H1 (cell line): Measurements from ENCODE around the gene ALG6. TPM values are rescaled to one million over a fixed set of nuclear protein-coding genes. Genes with fewer than 3 reads are reported as not detected.

Source experiments
- CTCF ChIA-PET: fragments of 300-600 bp; sonication (Branson Sonifier 250); formaldehyde crosslinking; loops from one replicate; lab custom pipeline; 2021; ENCODE audit not compliant: partially characterized antibody; lab: Charles Lee
- POLR2A ChIA-PET: fragments of 300-600 bp; sonication (Branson Sonifier 250); formaldehyde crosslinking; loops from one replicate; lab custom pipeline; 2021; ENCODE audit warnings: inconsistent platforms; ENCODE audit not compliant: partially characterized antibody; lab: Charles Lee
- DNase-seq, 2 experiments: peaks; one replicate each; pipeline versions ENCODE4 v3.0.0 to v3.0.0-alpha.2; 2010 to 2022; ENCODE audit warnings: low spot score in 2 of 2, low read depth in 1 of 2, mixed read lengths in 1 of 2
- FAIRE-seq: peaks from 2 replicates; lab custom pipeline; 2011; peaks lifted over from hg19 to GRCh38; lab: Jason Lieb, UNC
- H2AFZ ChIP-seq: 2 replicates; pipeline ENCODE4 v1.8.1; 2012; ENCODE audit warnings: low read length, inconsistent platforms
- H2AK5ac ChIP-seq: 2 replicates; pipeline ENCODE4 v1.6.1; 2013; ENCODE audit warnings: low read depth, low read length
- H2BK120ac ChIP-seq: replicated peaks from 2 replicates; pipeline ENCODE3; 2013; ENCODE audit warnings: low read depth, low read length, inconsistent platforms
- H2BK12ac ChIP-seq: 2 replicates; pipeline ENCODE4 v1.6.1; 2013; ENCODE audit warnings: low read depth, low read length
- H2BK15ac ChIP-seq: 2 replicates; pipeline ENCODE4 v1.6.1; 2013; ENCODE audit warnings: low read length
- H2BK20ac ChIP-seq: 2 replicates; pipeline ENCODE4 v1.6.1; 2013; ENCODE audit warnings: low read length
- H2BK5ac ChIP-seq: 2 replicates; pipeline ENCODE4 v1.6.1; 2013; ENCODE audit warnings: low read depth, low read length
- H3K14ac ChIP-seq: 2 replicates; pipeline ENCODE4 v1.6.1; 2013; ENCODE audit warnings: inconsistent platforms; ENCODE audit not compliant: insufficient read length
- H3K18ac ChIP-seq: 2 replicates; pipeline ENCODE4 v1.6.1; 2013; ENCODE audit warnings: low read length; ENCODE audit errors: extremely low read depth
- H3K23ac ChIP-seq: 2 replicates; pipeline ENCODE4 v1.6.1; 2013; ENCODE audit warnings: inconsistent platforms; ENCODE audit not compliant: insufficient read length
- H3K23me2 ChIP-seq: 2 replicates; pipeline ENCODE4 v1.6.1; 2013; ENCODE audit warnings: low read depth, low read length
- H3K27ac ChIP-seq: 2 replicates; pipeline ENCODE4 v1.6.1; 2011; ENCODE audit warnings: low read depth, low read length, inconsistent platforms
- H3K27me3 ChIP-seq, 4 experiments: replicated peaks in 1 of 4; 1 replicate in 1 of 4; 2 replicates in 3 of 4; pipeline versions ENCODE4 v1.6.1 to v1.8.1; 2011 to 2013; ENCODE audit warnings: low read length in 3 of 4, mild to moderate bottlenecking in 3 of 4, inconsistent platforms in 2 of 4, mixed read lengths in 2 of 4, moderate library complexity in 1 of 4; ENCODE audit not compliant: control insufficient read depth in 3 of 4, insufficient read depth in 3 of 4; ENCODE audit errors: extremely low read depth in 1 of 4
- H3K36me3 ChIP-seq, 4 experiments: 2 replicates each; pipeline versions ENCODE4 v1.6.1 to v1.8.1; 2011 to 2013; ENCODE audit warnings: mild to moderate bottlenecking in 4 of 4, low read length in 3 of 4, moderate library complexity in 2 of 4, control low read depth in 1 of 4, inconsistent platforms in 1 of 4; ENCODE audit not compliant: insufficient read depth in 4 of 4, control insufficient read depth in 2 of 4
- H3K4ac ChIP-seq: replicated peaks from 2 replicates; pipeline ENCODE3; 2013; ENCODE audit warnings: low read length, low read depth, mixed read lengths, inconsistent platforms; ENCODE audit not compliant: insufficient read length
- H3K4me1 ChIP-seq, 4 experiments: replicated peaks in 1 of 4; 1 replicate in 1 of 4; 2 replicates in 3 of 4; pipeline versions ENCODE4 v1.6.1 to v1.8.1; 2011 to 2013; ENCODE audit warnings: low read length in 3 of 4, inconsistent platforms in 2 of 4, mixed read lengths in 1 of 4; ENCODE audit not compliant: insufficient read depth in 4 of 4, control insufficient read depth in 3 of 4
- H3K4me2 ChIP-seq, 2 experiments: 2 replicates each; pipeline versions ENCODE4 v1.6.1 to v1.8.1; 2011 to 2013; ENCODE audit warnings: low read depth in 2 of 2, low read length in 2 of 2, control low read depth in 1 of 2, inconsistent platforms in 1 of 2, mild to moderate bottlenecking in 1 of 2; ENCODE audit not compliant: insufficient read depth in 1 of 2
- H3K4me3 ChIP-seq, 4 experiments: fragments of 200-600, 300-600 bp in 1 of 4; sonication (generic), shearing (Covaris generic), sonication (Bioruptor Twin) in 1 of 4; 2 replicates each; pipeline versions ENCODE4 v1.5.1 to v1.8.1; 2011 to 2016; ENCODE audit warnings: low read length in 4 of 4, low read depth in 3 of 4, control low read depth in 2 of 4, inconsistent platforms in 2 of 4, mild to moderate bottlenecking in 2 of 4, mixed read lengths in 1 of 4, moderate library complexity in 1 of 4; ENCODE audit not compliant: insufficient read depth in 2 of 4; ENCODE audit errors: extremely low read depth in 1 of 4
- H3K56ac ChIP-seq: replicated peaks from 2 replicates; pipeline ENCODE3; 2013; ENCODE audit warnings: low read depth, mild to moderate bottlenecking, mixed read lengths, low read length, inconsistent platforms; ENCODE audit not compliant: insufficient read length
- H3K79me1 ChIP-seq: 2 replicates; pipeline ENCODE4 v1.6.1; 2013; ENCODE audit warnings: low read depth, low read length, control low read depth
- H3K79me2 ChIP-seq, 2 experiments: 2 replicates each; pipeline versions ENCODE4 v1.6.1 to v1.8.1; 2012 to 2013; ENCODE audit warnings: low read length in 2 of 2, mild to moderate bottlenecking in 2 of 2, inconsistent platforms in 1 of 2; ENCODE audit not compliant: insufficient read depth in 2 of 2, control insufficient read depth in 1 of 2
- H3K9ac ChIP-seq, 4 experiments: replicated peaks in 1 of 4; 1 replicate in 1 of 4; 2 replicates in 3 of 4; pipeline versions ENCODE4 v1.6.1 to v1.8.1; 2011 to 2013; ENCODE audit warnings: low read depth in 3 of 4, low read length in 3 of 4, control low read depth in 2 of 4, mild to moderate bottlenecking in 2 of 4, moderate library complexity in 2 of 4, inconsistent platforms in 1 of 4; ENCODE audit errors: extremely low read depth in 1 of 4
- H3K9me3 ChIP-seq, 2 experiments: 2 replicates each; pipeline versions ENCODE4 v1.6.1 to v1.8.1; 2012 to 2013; ENCODE audit warnings: mild to moderate bottlenecking in 2 of 2, moderate library complexity in 2 of 2, control low read depth in 1 of 2, inconsistent platforms in 1 of 2, low read depth in 1 of 2, low read length in 1 of 2, mixed read lengths in 1 of 2; ENCODE audit not compliant: insufficient read depth in 2 of 2
- H4K20me1 ChIP-seq, 2 experiments: replicated peaks in 1 of 2; 2 replicates each; pipeline versions ENCODE3 to v1.8.1; 2011 to 2013; ENCODE audit warnings: inconsistent platforms in 2 of 2, low read length in 2 of 2, mild to moderate bottlenecking in 1 of 2; ENCODE audit not compliant: insufficient read depth in 2 of 2, control insufficient read depth in 1 of 2
- H4K5ac ChIP-seq: 2 replicates; pipeline ENCODE4 v1.6.1; 2013; ENCODE audit warnings: low read length, low read depth, mixed read lengths, inconsistent platforms; ENCODE audit not compliant: insufficient read length
- H4K8ac ChIP-seq: 2 replicates; pipeline ENCODE4 v1.8.0; 2013; ENCODE audit warnings: mild to moderate bottlenecking, moderate library complexity, low read length, inconsistent platforms; ENCODE audit not compliant: insufficient read depth; ENCODE audit errors: extremely low read depth
- H4K91ac ChIP-seq: replicated peaks from 2 replicates; pipeline ENCODE3; 2013; ENCODE audit warnings: low read length, mixed read lengths, inconsistent platforms; ENCODE audit not compliant: insufficient read length
- CHD1 ChIP-seq: IDR thresholded peaks from 2 replicates; pipeline ENCODE4 v1.6.1; 2012; ENCODE audit warnings: low read depth, low read length, improper control_type of control experiment
- FOSL1 ChIP-seq: IDR thresholded peaks from 2 replicates; pipeline ENCODE4 v1.6.1; 2011; ENCODE audit warnings: mild to moderate bottlenecking, low read depth, low read length, moderate library complexity; ENCODE audit not compliant: insufficient read depth
- KDM1A ChIP-seq: fragments of 200-600, 300-600 bp; sonication (generic); IDR thresholded peaks from 2 replicates; pipeline ENCODE4 v1.7.1; 2016; ENCODE audit warnings: mild to moderate bottlenecking, low read length, borderline replicate concordance
- KDM4A ChIP-seq: IDR thresholded peaks from one replicate; pipeline ENCODE4 v1.7.1; 2012; ENCODE audit warnings: low read depth, mild to moderate bottlenecking, moderate library complexity, low read length, inconsistent platforms; ENCODE audit not compliant: severe bottlenecking
- NANOG ChIP-seq: IDR thresholded peaks from 2 replicates; pipeline ENCODE4 v1.6.1; 2011; ENCODE audit warnings: low read length, low read depth, mild to moderate bottlenecking, inconsistent platforms; ENCODE audit not compliant: insufficient read depth, poor library complexity, severe bottlenecking
- PHF8 ChIP-seq: fragments of 200-600 bp; sonication (generic); conservative IDR thresholded peaks from 2 replicates; pipeline ENCODE4 v1.7.1; 2012; ENCODE audit warnings: low read depth, mild to moderate bottlenecking, inconsistent platforms, low read length, moderate library complexity
- RFX5 ChIP-seq: IDR thresholded peaks from 2 replicates; pipeline ENCODE4 v1.6.1; 2011; ENCODE audit warnings: low read depth, low read length, improper control_type of control experiment, borderline replicate concordance
- SIRT6 ChIP-seq: IDR thresholded peaks from one replicate; pipeline ENCODE4 v1.7.1; 2012; ENCODE audit warnings: low read length, inconsistent platforms
- SP1 ChIP-seq: IDR thresholded peaks from 2 replicates; pipeline ENCODE4 v1.6.1; 2011; ENCODE audit warnings: low read depth, low read length
- SRF ChIP-seq: IDR thresholded peaks from 2 replicates; pipeline ENCODE4 v1.6.1; 2011; ENCODE audit warnings: mild to moderate bottlenecking, low read depth, low read length, moderate library complexity
- TAF7 ChIP-seq: optimal IDR thresholded peaks from 2 replicates; pipeline ENCODE3; 2011; ENCODE audit warnings: low read depth, mild to moderate bottlenecking, inconsistent platforms, low read length, moderate library complexity, borderline replicate concordance
- TBP ChIP-seq: IDR thresholded peaks from 2 replicates; pipeline ENCODE4 v1.6.1; 2011; ENCODE audit warnings: low read depth, low read length, improper control_type of control experiment
- WGBS, 2 experiments: shearing (Covaris generic) in 1 of 2; methylation state at CpG; one replicate each; pipeline versions ENCODE4 v1.1.6 to v1.1.7; 2013 to 2015; ENCODE audit warnings: low lambda C conversion rate in 2 of 2, mixed read lengths in 2 of 2, inconsistent platforms in 1 of 2, low coverage in 1 of 2, missing lambda C conversion rate in 1 of 2; ENCODE audit not compliant: insufficient replicate concordance in 2 of 2, insufficient coverage in 1 of 2, insufficient read length in 1 of 2; ENCODE audit errors: extremely low coverage in 1 of 2, missing lambda C conversion rate in 1 of 2; 5-methylcytosine and 5-hydroxymethylcytosine counted together
- polyA plus RNA-seq, 7 experiments: library from polyadenylated mRNA; depleted of rRNA in 3 of 7; stranded (reverse) in 5 of 7; unstranded in 2 of 7; fragments of >200 nt in 5 of 7; fragments of 200-250 nt in 2 of 7; gene quantifications; 1 replicate in 5 of 7; 2 replicates in 1 of 7; 4 replicates in 1 of 7; pipeline versions ENCODE4 v1.2.1 to v1.2.3, GENCODE V29; 2011 to 2013; ENCODE audit warnings: missing spikeins in 2 of 7, mixed read lengths in 2 of 7
- total RNA-seq: library from RNA; stranded (reverse); fragmentation: NEBNext Ultra II Directional; extraction: Animal tissue kit (Norgen Biotek cat#: 25700); gene quantifications from 2 replicates; pipeline ENCODE4 v1.2.1, GENCODE V29; 2021
- TF ChIP-seq, protein P1 (sequence below): IDR thresholded peaks from 2 replicates; pipeline ENCODE4 v1.6.1; 2012; ENCODE audit warnings: inconsistent platforms
- TF ChIP-seq, protein P2 (sequence below): IDR thresholded peaks from 2 replicates; pipeline ENCODE4 v1.6.1; 2011; ENCODE audit warnings: low read length, improper control_type of control experiment

Gene ALG6
- total and polyA plus RNA-seq, 2 of the 8 experiments (the other 6 are each of a cell fraction or from before 2014, with no cell fraction given) = 17.8 to 26.8 TPM

DNA sequence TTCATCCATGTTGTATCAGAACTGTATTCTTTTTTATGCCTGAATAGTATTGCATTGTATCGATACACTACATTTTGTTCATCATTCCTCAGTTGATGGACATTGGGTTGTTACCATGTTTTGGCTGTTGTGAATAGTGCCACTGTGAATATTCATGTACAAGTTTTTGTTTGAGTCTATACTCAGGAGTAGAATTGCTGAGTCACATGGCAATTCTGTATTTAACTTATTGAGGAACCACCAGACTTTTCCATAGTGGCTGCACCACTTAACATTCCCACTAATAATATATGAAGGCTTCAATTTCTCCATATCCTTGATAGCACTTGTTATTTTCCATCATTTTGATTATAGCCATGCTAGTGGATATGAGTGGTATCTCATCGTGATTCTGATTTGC lies 56.2 kb downstream of the ALG6 start:
- H3K9me3 ChIP-seq = no peaks in the 10 kb centered on the region
- FAIRE-seq (no peak), DNase-seq (no peak)
- H3K4me1 ChIP-seq = no peaks in the 10 kb centered on the region; a peak in 1 of 7 replicates
- ChIA-PET POLR2A (no interaction called here), CTCF (interaction anchor here (1.4 kb wide), 1 partner anchor 94 kb away, joined by 3 read pairs; no protein-coding TSS in a partner anchor)
- no peak overlapping the region for H4K8ac ChIP-seq
- no peak overlapping the region for H3K9ac ChIP-seq
- no peak overlapping the region for H3K4me3 ChIP-seq
- no peak overlapping the region for H2BK20ac ChIP-seq
- no peak overlapping the region for H3K27ac ChIP-seq
- no peak overlapping the region for H3K23ac ChIP-seq
- H3K79me2 ChIP-seq = no peaks in the 10 kb centered on the region
- no peak overlapping the region for H4K5ac ChIP-seq
- no peaks in the 10 kb centered on the region for H3K27me3 ChIP-seq
- no peak overlapping the region for H2BK15ac ChIP-seq
- peaks cover 6% of the 10 kb centered on the region; the same call in 1 of the 2 replicates for H3K23me2 ChIP-seq
- H2BK120ac ChIP-seq = no peak overlapping the region
- no peak overlapping the region for H3K56ac ChIP-seq
- no peak overlapping the region for H3K4me2 ChIP-seq
- H2BK5ac ChIP-seq = no peak overlapping the region
- no peaks in the 10 kb centered on the region for H4K20me1 ChIP-seq
- no peak overlapping the region for H2BK12ac ChIP-seq
- H4K91ac ChIP-seq = no peak overlapping the region
- no peak overlapping the region for H3K18ac ChIP-seq
- no peak overlapping the region for H3K14ac ChIP-seq
- H3K79me1 ChIP-seq = no peaks in the 10 kb centered on the region
- no peak overlapping the region for H2AFZ ChIP-seq
- no peaks in the 10 kb centered on the region; a peak in 2 of 8 replicates for H3K36me3 ChIP-seq
- WGBS, 2 experiments = 93% methylated on average over 2 of the region's 2 CpGs; no CpG with 5 or more reads in 1 of the 2 experiments
- H3K4ac ChIP-seq = no peak overlapping the region
- H2AK5ac ChIP-seq = no peak overlapping the region
- TF ChIP-seq, protein P1, sequence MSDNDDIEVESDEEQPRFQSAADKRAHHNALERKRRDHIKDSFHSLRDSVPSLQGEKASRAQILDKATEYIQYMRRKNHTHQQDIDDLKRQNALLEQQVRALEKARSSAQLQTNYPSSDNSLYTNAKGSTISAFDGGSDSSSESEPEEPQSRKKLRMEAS = no peak
- no peak for TF ChIP-seq NANOG
- TF ChIP-seq KDM1A = no peak
- TF ChIP-seq PHF8 = no peak
- TF ChIP-seq FOSL1 = no peak
- TF ChIP-seq TBP = no peak
- TF ChIP-seq CHD1 = no peak
- TF ChIP-seq SP1 = no peak
- no peak for TF ChIP-seq RFX5
- no peak for TF ChIP-seq SRF
- no peak for TF ChIP-seq TAF7
- no peak for TF ChIP-seq KDM4A
- TF ChIP-seq SIRT6 = no peak
- TF ChIP-seq, protein P2, sequence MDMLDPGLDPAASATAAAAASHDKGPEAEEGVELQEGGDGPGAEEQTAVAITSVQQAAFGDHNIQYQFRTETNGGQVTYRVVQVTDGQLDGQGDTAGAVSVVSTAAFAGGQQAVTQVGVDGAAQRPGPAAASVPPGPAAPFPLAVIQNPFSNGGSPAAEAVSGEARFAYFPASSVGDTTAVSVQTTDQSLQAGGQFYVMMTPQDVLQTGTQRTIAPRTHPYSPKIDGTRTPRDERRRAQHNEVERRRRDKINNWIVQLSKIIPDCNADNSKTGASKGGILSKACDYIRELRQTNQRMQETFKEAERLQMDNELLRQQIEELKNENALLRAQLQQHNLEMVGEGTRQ = no peak
